ENCODE results near the gene KCNN3. TPM values are rescaled to one million over a fixed set of nuclear protein-coding genes. Genes with fewer than 3 reads are reported as not detected.

KCNN3 gene
- total RNA-seq, 1 donor from 2014 or later, result 4.3 TPM

DNA sequence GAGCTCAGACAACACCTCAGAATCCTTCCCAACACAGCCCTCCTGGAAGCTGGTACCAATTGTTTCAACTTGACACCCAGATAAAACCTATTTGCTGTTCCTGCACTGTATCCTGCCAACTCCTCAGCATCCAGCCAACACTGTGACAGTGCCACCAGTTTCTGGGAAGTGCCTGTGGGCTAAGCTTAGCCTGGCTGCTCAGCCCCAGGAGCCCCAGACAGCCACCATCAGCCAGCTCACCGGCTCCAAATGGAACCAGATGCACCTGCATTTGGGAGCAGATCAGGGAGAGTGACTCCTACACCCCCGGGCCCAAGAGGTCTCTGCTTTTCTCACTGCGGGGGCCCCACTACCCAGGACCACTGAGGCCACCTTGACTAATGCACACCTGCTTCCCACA is 24.9 kb downstream of the KCNN3 start:
- Histone ChIP-seq H3K4me3 (no peak overlapping the region), H2AFZ (replicated peaks) (no peak overlapping the region), H3K9ac (no peak overlapping the region), H3K36me3 (no peaks in the 10 kb centered on the region), H3K4me2 (no peak overlapping the region), H4K20me1 (ENCODE audit: low read depth) (no peaks in the 10 kb centered on the region), H3K27me3 (no peaks in the 10 kb centered on the region), H3K4me1 (peaks cover 23% of the 10 kb centered on the region), H3K9me3 (ENCODE audit: low read depth) (no peaks in the 10 kb centered on the region), H3K79me2 (ENCODE audit: low read depth) (no peaks in the 10 kb centered on the region), H3K27ac (no peak overlapping the region), H3F3A (ENCODE audit: low read depth) (peaks cover 14% of the 10 kb centered on the region)
- DNase-seq (ENCODE audit: low spot score), result no peak
- Mint-ChIP-seq H3K27ac (no peak overlapping the region), H3K9me3 (no peaks in the 10 kb centered on the region), H3K4me3 (no peak overlapping the region), H3K36me3 (no peaks in the 10 kb centered on the region), H3K27me3 (ENCODE audit: insufficient read depth, low read depth) (peaks cover 2% of the 10 kb centered on the region), H3K4me1 (peaks cover 51% of the 10 kb centered on the region)
- TF ChIP-seq CTCF (IDR thresholded peaks at IDR 0.05), result no peak
- no peak for TF ChIP-seq EZH2phosphoT487 (IDR thresholded peaks at IDR 0.05)
- TF ChIP-seq EZH2 (IDR thresholded peaks at IDR 0.05), result no peak

GRCh38 chr1:154844297-154844681 is 25.8 kb downstream of the KCNN3 start:
- Mint-ChIP-seq H3K27ac (no peak overlapping the region), H3K4me1 (peaks cover 53% of the 10 kb centered on the region), H3K36me3 (no peaks in the 10 kb centered on the region), H3K4me3 (no peak overlapping the region), H3K9me3 (no peaks in the 10 kb centered on the region), H3K27me3 (ENCODE audit: insufficient read depth, low read depth) (peaks cover 2% of the 10 kb centered on the region)
- peaks cover 32% of the 10 kb centered on the region for H3K4me1 ChIP-seq
- no peak overlapping the region for H3K4me2 ChIP-seq
- no peaks in the 10 kb centered on the region for H3K36me3 ChIP-seq
- H4K20me1 ChIP-seq (ENCODE audit: low read depth), result no peaks in the 10 kb centered on the region
- H3K9me3 ChIP-seq (ENCODE audit: low read depth), result no peaks in the 10 kb centered on the region
- DNase-seq (ENCODE audit: low spot score), result no peak
- H3K79me2 ChIP-seq (ENCODE audit: low read depth), result no peaks in the 10 kb centered on the region
- no peak overlapping the region for H2AFZ ChIP-seq (replicated peaks)
- no peak overlapping the region for H3K9ac ChIP-seq
- no peak overlapping the region for H3K4me3 ChIP-seq
- TF ChIP-seq EZH2 (IDR thresholded peaks at IDR 0.05) (no peak), EZH2phosphoT487 (IDR thresholded peaks at IDR 0.05) (no peak), CTCF (IDR thresholded peaks at IDR 0.05) (no peak)
- H3K27ac ChIP-seq, result no peak overlapping the region
- H3F3A ChIP-seq (ENCODE audit: low read depth), result peaks cover 16% of the 10 kb centered on the region
- no peaks in the 10 kb centered on the region for H3K27me3 ChIP-seq

DNA sequence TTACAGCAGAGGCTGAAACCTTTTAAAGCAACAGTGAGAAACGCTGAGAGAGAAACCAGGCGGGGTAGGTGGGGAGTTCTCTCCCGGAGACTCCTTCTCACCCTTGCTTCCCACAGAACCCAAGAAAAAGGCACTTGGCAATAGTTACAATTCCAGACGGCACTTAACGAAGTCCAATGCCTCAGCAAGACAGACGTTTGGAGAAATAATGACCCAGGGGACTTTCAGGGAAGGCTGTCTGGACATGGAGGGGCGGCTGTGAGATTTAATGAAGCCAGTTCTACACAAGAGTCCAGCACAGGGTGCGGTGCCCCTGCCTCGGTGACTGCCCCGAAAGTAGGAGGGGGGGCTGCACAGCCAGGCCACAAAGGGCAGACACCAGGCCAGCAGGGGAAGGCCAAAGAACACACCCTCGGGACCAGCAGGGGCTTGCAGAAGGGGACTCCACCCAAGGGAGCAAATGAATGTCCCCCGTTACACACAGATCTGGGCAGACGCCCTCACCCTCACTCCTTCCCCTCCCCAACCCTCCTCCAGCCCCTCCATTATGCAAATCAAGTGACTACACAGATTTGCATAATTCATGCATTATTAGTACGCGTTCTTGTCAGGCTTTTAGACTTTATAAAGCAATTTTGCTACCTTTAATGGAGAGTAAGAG is 26.3 kb downstream of the KCNN3 start:
- H3K36me3 ChIP-seq, result no peaks in the 10 kb centered on the region
- H2AFZ ChIP-seq (replicated peaks), result no peak overlapping the region
- peaks cover 53% of the 10 kb centered on the region for H3K4me1 Mint-ChIP-seq
- H3F3A ChIP-seq (ENCODE audit: low read depth), result peaks cover 16% of the 10 kb centered on the region
- no peaks in the 10 kb centered on the region for H3K27me3 ChIP-seq
- no peak for DNase-seq (ENCODE audit: low spot score)
- H3K79me2 ChIP-seq (ENCODE audit: low read depth), result no peaks in the 10 kb centered on the region
- no peaks in the 10 kb centered on the region for H3K9me3 ChIP-seq (ENCODE audit: low read depth)
- H3K36me3 Mint-ChIP-seq, result no peaks in the 10 kb centered on the region
- H4K20me1 ChIP-seq (ENCODE audit: low read depth), result no peaks in the 10 kb centered on the region
- H3K27ac Mint-ChIP-seq, result peak overlapping the region; percentile 60
- H3K9me3 Mint-ChIP-seq, result no peaks in the 10 kb centered on the region
- no peak overlapping the region for H3K9ac ChIP-seq
- no peak for TF ChIP-seq CTCF (IDR thresholded peaks at IDR 0.05)
- H3K4me3 Mint-ChIP-seq, result no peak overlapping the region
- H3K27ac ChIP-seq, result peak overlapping the region; percentile 13
- H3K4me3 ChIP-seq, result no peak overlapping the region
- no peak overlapping the region for H3K4me2 ChIP-seq
- H3K4me1 ChIP-seq, result peaks cover 34% of the 10 kb centered on the region
- peaks cover 2% of the 10 kb centered on the region for H3K27me3 Mint-ChIP-seq (ENCODE audit: insufficient read depth, low read depth)
